ENCODE results near the gene MPST.

GRCh38 chr22:36990457-36990856 is 29.1 kb upstream of the MPST start:
- no peak for TF ChIP-seq EZH2 (IDR thresholded peaks at IDR 0.05)
- no peak for TF ChIP-seq POLR2AphosphoS5 (IDR thresholded peaks at IDR 0.05; ENCODE audit: borderline replicate concordance, low read depth, low read length)

Data from SK-N-MC (cell line).